Activated CD8-positive, alpha-beta T cell treated with anti-CD3 and anti-CD28 coated beads for 36 hours (primary cell): ENCODE measurements around the gene RPL22. TPM values are rescaled to one million over a fixed set of nuclear protein-coding genes. Genes with fewer than 3 reads are reported as not detected.
A peak's percentile ranks its signal among the peaks of the same experiment; 100 is the strongest.

Experiments
- ATAC-seq: fragments of 200-7000 bp; cut with Tn5 transposase; one replicate; pipeline ENCODE4 v1.10.0; 2021; ENCODE audit warnings: mild to moderate bottlenecking, moderate library complexity
- CTCF ChIA-PET: fragments of 350-600 bp; sonication (Branson Sonifier 250); formaldehyde crosslinking; loops from one replicate; lab custom pipeline; 2021; ENCODE audit warnings: antibody characterized with exemption; lab: Charles Lee
- POLR2A ChIA-PET: fragments of 350-600 bp; sonication (Branson Sonifier 250); formaldehyde crosslinking; loops from one replicate; lab custom pipeline; 2021; ENCODE audit warnings: antibody characterized with exemption; lab: Charles Lee
- DNase-seq: peaks from one replicate; pipeline ENCODE4 v3.0.0-alpha.2; 2020
- H3K27ac Mint-ChIP-seq: one replicate; pipeline ENCODE4 v1.8.0; 2021; ENCODE audit warnings: mild to moderate bottlenecking, mixed read lengths
- H3K27me3 Mint-ChIP-seq: one replicate; pipeline ENCODE4 v1.8.0; 2021; ENCODE audit warnings: mixed read lengths
- H3K36me3 Mint-ChIP-seq: one replicate; pipeline ENCODE4 v1.8.0; 2021; ENCODE audit warnings: low read depth, mixed read lengths
- H3K4me1 Mint-ChIP-seq: one replicate; pipeline ENCODE4 v1.8.0; 2021; ENCODE audit warnings: low read depth, mixed read lengths
- H3K4me3 Mint-ChIP-seq: one replicate; pipeline ENCODE4 v1.8.0; 2021; ENCODE audit warnings: mild to moderate bottlenecking, moderate library complexity, mixed read lengths
- H3K9me3 Mint-ChIP-seq: one replicate; pipeline ENCODE4 v1.8.0; 2021; ENCODE audit warnings: mixed read lengths
- intact Hi-C: fragments of 100-400 bp; cut with micrococcal nuclease; formaldehyde crosslinking; loops from one replicate; pipeline ENCODE4 v1.10.0; 2022
- total RNA-seq, 2 experiments: library from RNA; stranded (reverse); gene quantifications; one replicate each; pipeline ENCODE4 v1.2.3, GENCODE V29; 2021
- TF ChIP-seq, protein P1 (sequence below): fragments of 200-600 bp; IDR thresholded peaks from one replicate; pipeline ENCODE4 v1.8.0; 2022; ENCODE audit warnings: antibody characterized with exemption, mild to moderate bottlenecking

The RPL22 gene
- total RNA-seq, 2 experiments from 2014 or later: 372 to 473 TPM

DNA sequence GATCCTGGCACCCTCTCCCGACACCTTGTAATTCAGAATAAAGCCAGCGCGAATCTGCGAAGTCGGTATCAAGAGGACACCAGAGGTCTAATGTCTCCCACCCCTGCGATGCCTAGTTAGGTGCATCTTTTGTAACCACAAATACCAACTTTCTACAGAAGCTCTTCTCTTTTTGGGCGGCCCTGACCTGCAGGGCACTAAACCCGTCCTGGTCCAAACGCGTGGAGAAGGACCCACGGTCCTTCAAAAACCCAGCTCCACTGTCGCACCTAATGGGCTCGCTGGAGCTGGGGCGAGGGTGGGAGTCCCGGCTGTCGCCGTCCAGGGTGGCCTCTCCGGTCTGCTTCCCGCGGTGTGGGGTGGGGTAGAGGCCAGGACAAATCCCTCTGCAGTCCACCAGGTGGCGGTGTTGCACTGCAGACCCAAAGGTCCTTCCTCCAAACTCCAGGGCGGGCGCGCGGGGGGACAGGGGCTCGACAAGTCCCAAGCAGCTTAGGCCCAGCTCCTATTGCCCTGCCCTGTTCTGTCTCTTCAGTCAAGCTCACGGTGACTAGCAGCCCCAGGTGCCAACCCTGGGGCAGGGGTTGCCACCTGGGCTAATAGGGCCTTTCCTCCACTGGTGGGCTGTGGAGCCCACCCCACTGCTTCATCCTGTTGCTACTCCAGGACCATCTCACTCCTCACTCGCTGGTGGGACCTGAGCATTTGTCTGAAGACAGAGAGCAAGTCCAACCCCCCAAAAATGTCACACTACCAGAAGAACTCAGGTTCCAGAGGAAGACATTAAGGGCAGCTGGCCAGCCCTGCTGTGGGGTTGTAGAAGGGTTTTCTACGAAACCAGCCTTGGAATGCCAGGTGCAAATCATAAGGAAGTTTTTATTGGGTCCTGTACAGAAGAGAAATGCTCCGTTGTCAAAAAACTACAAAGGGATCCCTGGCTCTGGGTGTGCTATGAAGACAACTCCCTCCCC lies 47.4 kb upstream of the RPL22 start:
- peaks cover 9% of the 10 kb centered on the region for H3K4me1 Mint-ChIP-seq
- DNase-seq (peak; percentile 86), ATAC-seq (peak; percentile 73)
- TF ChIP-seq, protein P1, sequence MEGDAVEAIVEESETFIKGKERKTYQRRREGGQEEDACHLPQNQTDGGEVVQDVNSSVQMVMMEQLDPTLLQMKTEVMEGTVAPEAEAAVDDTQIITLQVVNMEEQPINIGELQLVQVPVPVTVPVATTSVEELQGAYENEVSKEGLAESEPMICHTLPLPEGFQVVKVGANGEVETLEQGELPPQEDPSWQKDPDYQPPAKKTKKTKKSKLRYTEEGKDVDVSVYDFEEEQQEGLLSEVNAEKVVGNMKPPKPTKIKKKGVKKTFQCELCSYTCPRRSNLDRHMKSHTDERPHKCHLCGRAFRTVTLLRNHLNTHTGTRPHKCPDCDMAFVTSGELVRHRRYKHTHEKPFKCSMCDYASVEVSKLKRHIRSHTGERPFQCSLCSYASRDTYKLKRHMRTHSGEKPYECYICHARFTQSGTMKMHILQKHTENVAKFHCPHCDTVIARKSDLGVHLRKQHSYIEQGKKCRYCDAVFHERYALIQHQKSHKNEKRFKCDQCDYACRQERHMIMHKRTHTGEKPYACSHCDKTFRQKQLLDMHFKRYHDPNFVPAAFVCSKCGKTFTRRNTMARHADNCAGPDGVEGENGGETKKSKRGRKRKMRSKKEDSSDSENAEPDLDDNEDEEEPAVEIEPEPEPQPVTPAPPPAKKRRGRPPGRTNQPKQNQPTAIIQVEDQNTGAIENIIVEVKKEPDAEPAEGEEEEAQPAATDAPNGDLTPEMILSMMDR: peak; percentile 97
- H3K4me3 Mint-ChIP-seq: no peak overlapping the region
- POLR2A ChIA-PET: interaction anchor here (1.0 to 1.3 kb wide), 5 partner anchors 10 to 219 kb away, joined by 3 to 4 read pairs (median 3); partner anchors contain the start of gene TNFRSF25
- intact Hi-C loops: loop anchor here (5.0 kb wide), 2 partner anchors 39 to 96 kb away; partner anchors contain the start of gene RNF207
- no peak overlapping the region for H3K27ac Mint-ChIP-seq
- CTCF ChIA-PET: interaction anchor here (0.7 to 4.5 kb wide), 48 partner anchors 10 to 251 kb away, joined by 3 to 83 read pairs (median 5); partner anchors contain the start of genes ACOT7, GPR153, ICMT and RNF207
- H3K9me3 Mint-ChIP-seq: no peaks in the 10 kb centered on the region
- no peaks in the 10 kb centered on the region for H3K36me3 Mint-ChIP-seq
- H3K27me3 Mint-ChIP-seq: peaks cover 55% of the 10 kb centered on the region

- POLR2A ChIA-PET: interaction anchor here (0.6 to 1.3 kb wide), 5 partner anchors 9 to 214 kb away, joined by 3 to 4 read pairs (median 3); no protein-coding TSS in a partner anchor
Measured at GRCh38 chr1:6245869-6246496, 46.6 kb upstream of the RPL22 start.

DNA sequence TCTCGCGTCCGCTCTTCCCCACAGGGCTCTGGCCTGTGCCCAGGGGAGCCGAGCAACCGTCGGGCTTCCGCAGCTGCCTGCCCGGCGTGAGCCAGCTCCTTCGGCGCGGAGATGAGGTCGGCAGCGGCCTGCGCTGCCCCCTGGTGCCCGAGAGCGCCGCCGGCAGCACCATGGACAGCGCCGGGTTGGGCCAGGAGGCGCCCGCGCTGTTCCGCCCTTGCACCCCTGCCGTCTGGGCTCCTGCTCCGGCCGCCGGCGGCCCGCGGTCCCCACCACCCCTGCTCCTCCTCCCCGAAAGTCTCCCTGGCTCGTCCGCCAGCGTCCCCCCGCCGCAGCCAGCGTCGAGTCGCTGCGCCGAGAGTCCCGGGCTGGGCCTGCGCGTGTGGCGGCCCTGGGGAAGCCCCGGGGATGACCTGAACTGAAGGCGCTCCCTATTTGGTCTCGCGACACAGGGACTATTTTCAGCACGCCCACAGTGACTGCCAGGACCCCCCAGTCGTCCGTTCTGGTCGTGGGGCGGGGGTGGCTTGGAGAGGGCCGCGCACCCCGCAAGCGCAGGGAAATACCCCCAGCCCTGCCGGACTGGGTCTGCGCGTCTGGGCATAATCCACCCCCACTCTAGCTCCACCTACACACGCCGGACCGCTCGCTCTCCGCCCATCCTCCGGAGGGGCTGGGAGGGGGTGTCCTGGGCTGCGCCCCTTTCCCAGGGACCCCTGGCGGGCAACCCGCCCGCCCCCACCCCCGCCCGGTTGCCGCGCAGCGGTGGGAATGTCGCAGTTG lies 45.9 kb upstream of the RPL22 start:
- ATAC-seq: peak; percentile 81
- DNase-seq: peak; percentile 85
- no peak overlapping the region for H3K27ac Mint-ChIP-seq
- ChIA-PET POLR2A (interaction anchor here (0.6 to 1.2 kb wide), 3 partner anchors 9 to 55 kb away, joined by 3 to 4 read pairs (median 3); no protein-coding TSS in a partner anchor), CTCF (interaction anchor here (0.5 to 4.5 kb wide), 27 partner anchors 12 to 309 kb away, joined by 3 to 83 read pairs (median 5); partner anchors contain the start of genes GPR153, NOL9 and RNF207)
- H3K27me3 Mint-ChIP-seq: peaks cover 57% of the 10 kb centered on the region
- peaks cover 13% of the 10 kb centered on the region for H3K4me1 Mint-ChIP-seq
- TF ChIP-seq, protein P1: peak; percentile 69
- H3K4me3 Mint-ChIP-seq: no peak overlapping the region
- no peaks in the 10 kb centered on the region for H3K9me3 Mint-ChIP-seq
- no peaks in the 10 kb centered on the region for H3K36me3 Mint-ChIP-seq
- intact Hi-C loops: loop anchor here (5.0 kb wide), 2 partner anchors 38 to 97 kb away; partner anchors contain the start of gene RNF207

More at GRCh38 chr1:6245869-6246496, 46.6 kb upstream of the RPL22 start:
- intact Hi-C loops: loop anchor here (5.0 kb wide), 2 partner anchors 39 to 96 kb away; partner anchors contain the start of gene RNF207
- Mint-ChIP-seq H3K9me3 (no peaks in the 10 kb centered on the region), H3K27ac (no peak overlapping the region), H3K36me3 (no peaks in the 10 kb centered on the region), H3K27me3 (peaks cover 59% of the 10 kb centered on the region), H3K4me1 (peaks cover 13% of the 10 kb centered on the region), H3K4me3 (no peak overlapping the region)
- DNase-seq: peak; percentile 77
- no peak for ATAC-seq
- TF ChIP-seq, protein P1: no peak
- CTCF ChIA-PET: interaction anchor here (0.7 to 4.5 kb wide), 38 partner anchors 9 to 252 kb away, joined by 3 to 83 read pairs (median 5); partner anchors contain the start of genes ACOT7, GPR153, ICMT and RNF207

- H3K36me3 Mint-ChIP-seq: no peaks in the 10 kb centered on the region
- ATAC-seq (no peak), DNase-seq (no peak)
- H3K27ac Mint-ChIP-seq: no peak overlapping the region
- TF ChIP-seq, protein P1: no peak
- POLR2A ChIA-PET: no interaction called here
- peaks cover 13% of the 10 kb centered on the region for H3K4me1 Mint-ChIP-seq
- intact Hi-C loops: loop anchor here (5.0 kb wide), 2 partner anchors 37 to 98 kb away; partner anchors contain the start of gene RNF207
- H3K27me3 Mint-ChIP-seq: peaks cover 57% of the 10 kb centered on the region
- no peak overlapping the region for H3K4me3 Mint-ChIP-seq
- no peaks in the 10 kb centered on the region for H3K9me3 Mint-ChIP-seq
- CTCF ChIA-PET: interaction anchor here (0.5 to 4.5 kb wide), 12 partner anchors 14 to 310 kb away, joined by 3 to 83 read pairs (median 3); partner anchors contain the start of genes NOL9 and RNF207
Measured at GRCh38 chr1:6244401-6245049, 45.1 kb upstream of the RPL22 start.
